C4-2B (cell line): ENCODE data around the gene XPNPEP1.

Experiments
- H3K27ac ChIP-seq: fragments of 450-650 bp; 2 replicates; pipeline ENCODE4 v1.5.1; 2017
- ZFX ChIP-seq: fragments of 450-650 bp; IDR thresholded peaks from 2 replicates; pipeline ENCODE4 v1.6.1; 2017
- TF ChIP-seq, protein P1 (sequence below): fragments of 450-650 bp; conservative IDR thresholded peaks from 2 replicates; pipeline ENCODE4 v1.5.1; 2017; ENCODE audit warnings: mild to moderate bottlenecking

XPNPEP1 gene

DNA sequence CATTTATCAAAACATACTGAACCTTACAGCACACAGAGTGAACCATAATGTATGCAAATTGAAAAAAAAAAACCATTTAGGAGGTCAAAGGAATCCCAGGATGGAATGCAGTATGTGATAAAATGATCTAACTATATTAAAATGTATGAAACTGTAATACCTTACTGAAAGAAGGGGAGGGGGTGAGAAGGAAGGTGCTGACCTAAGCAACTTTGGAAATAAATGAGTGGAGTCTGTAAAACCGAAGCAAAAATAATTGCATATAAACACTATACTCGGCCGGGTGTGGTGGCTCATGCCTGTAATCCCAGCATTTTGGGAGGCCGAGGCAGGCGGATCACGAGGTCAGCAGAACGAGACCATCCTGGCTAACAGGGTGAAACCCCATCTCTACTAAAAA lies 69.4 kb downstream of the XPNPEP1 start:
- no peak overlapping the region for H3K27ac ChIP-seq
- TF ChIP-seq ZFX = no peak
- TF ChIP-seq, protein P1, sequence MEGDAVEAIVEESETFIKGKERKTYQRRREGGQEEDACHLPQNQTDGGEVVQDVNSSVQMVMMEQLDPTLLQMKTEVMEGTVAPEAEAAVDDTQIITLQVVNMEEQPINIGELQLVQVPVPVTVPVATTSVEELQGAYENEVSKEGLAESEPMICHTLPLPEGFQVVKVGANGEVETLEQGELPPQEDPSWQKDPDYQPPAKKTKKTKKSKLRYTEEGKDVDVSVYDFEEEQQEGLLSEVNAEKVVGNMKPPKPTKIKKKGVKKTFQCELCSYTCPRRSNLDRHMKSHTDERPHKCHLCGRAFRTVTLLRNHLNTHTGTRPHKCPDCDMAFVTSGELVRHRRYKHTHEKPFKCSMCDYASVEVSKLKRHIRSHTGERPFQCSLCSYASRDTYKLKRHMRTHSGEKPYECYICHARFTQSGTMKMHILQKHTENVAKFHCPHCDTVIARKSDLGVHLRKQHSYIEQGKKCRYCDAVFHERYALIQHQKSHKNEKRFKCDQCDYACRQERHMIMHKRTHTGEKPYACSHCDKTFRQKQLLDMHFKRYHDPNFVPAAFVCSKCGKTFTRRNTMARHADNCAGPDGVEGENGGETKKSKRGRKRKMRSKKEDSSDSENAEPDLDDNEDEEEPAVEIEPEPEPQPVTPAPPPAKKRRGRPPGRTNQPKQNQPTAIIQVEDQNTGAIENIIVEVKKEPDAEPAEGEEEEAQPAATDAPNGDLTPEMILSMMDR = no peak

DNA sequence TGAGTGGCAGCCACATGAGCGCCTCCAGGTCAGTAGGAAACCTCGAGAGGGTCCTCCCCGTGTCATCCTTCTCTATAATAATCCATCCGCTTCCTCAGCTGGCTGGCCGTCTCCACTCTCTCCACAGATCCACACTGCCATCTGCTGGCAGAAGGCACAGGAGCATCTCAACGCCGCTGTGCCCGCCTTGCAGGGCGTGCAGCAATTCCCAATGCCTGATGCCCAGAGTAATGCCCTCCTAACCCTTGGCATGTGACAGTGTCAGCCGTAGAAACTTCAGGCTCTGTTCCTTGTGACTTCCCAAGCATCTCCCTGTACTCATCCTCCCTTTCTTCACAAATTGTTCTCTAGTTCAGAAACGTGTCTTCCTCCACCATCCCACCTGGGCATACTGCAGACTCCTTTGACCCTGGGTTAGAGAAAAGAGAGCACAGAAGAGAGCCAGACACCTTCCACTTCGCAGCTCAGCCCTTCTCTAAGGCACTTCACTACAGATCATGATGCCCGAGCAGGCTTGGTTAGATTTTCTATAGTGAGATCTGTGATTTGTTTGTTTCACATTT lies 70.8 kb downstream of the XPNPEP1 start:
- TF ChIP-seq ZFX = no peak
- TF ChIP-seq, protein P1 = peak; percentile 97
- H3K27ac ChIP-seq = no peak overlapping the region

DNA sequence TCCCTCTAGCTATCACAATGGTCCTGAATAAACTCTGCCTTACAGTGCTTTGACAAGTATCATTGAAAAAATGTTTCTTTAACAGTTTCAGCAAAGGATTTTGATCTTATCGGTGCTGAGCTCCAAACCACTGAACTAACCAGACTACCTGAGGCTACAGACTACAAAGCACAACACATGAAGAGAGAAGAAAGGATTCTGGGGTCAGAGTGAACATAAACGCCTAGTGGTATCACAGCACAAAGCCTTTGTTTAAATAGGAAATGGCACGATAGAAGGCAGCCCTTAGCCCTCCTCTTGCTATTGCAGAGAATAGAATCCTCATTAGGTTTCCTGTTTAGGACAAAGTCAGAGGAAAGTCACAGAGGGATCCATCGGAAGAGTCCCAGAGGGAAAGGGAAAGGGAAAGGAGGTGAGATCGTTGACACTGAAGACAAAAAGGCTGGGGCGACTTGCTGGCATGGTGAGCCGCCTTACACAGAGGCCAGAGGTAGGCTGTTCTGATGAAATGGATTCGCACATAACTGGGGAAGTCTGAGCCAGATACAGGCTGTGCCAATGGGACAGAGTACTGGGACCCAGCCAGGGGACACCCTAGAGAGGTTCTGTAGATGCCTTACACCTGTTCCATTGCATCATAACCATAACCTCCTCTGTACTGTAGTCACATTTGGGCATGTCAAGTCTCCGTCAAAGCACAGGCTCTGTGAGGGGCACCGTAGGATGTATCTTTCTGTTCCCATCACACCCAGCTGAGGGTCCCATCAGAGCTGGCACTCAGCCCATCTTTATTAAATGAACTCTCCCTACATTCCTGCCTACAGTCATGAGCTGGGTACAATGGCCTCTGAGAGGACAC lies 71.5 kb downstream of the XPNPEP1 start:
- TF ChIP-seq, protein P1 = no peak
- no peak for TF ChIP-seq ZFX
- no peak overlapping the region for H3K27ac ChIP-seq

DNA sequence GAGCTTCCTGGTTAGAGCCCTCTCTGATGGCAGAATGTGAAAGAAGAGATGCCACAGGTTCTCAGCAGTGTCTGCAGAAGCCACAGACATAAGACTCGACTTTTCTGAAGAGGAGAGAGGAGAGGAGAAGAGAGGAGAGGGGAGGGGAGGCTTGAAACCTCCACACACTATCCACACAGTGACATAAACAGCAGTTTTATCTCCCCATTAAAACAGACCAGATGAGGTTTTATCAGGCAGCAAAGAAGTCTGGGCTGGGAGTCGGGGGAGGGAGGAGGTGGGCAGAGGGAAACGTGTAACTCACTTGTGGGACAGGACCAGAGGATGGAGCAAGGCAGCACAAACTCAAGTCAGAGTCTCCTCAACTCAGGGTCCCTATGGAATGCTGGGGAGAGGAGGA lies 76.5 kb downstream of the XPNPEP1 start:
- no peak for TF ChIP-seq ZFX
- TF ChIP-seq, protein P1 = no peak

DNA sequence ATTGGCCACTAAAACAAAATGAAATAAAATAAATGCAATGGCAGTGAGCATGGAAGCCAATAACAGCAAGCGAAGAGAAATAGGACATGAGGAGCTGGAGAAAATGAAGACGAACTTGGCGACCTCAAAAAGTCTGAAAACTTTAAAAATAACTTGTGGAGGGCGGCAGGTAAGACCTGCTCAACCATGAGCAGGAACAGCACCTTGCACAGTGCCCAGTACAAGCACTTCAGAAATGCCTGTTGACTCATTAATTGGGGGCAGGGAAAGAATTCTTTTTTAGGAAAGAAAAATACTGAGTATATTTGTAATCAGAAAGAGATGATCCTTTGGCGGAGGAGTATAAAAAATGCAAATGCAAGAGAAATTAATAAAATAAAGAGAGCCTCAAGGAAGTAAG lies 78.0 kb downstream of the XPNPEP1 start:
- H3K27ac ChIP-seq = no peak overlapping the region
- no peak for TF ChIP-seq ZFX
- TF ChIP-seq, protein P1 = no peak

More for the DNA sequence above, 76.5 kb downstream of the XPNPEP1 start:
- H3K27ac ChIP-seq = no peak overlapping the region

DNA sequence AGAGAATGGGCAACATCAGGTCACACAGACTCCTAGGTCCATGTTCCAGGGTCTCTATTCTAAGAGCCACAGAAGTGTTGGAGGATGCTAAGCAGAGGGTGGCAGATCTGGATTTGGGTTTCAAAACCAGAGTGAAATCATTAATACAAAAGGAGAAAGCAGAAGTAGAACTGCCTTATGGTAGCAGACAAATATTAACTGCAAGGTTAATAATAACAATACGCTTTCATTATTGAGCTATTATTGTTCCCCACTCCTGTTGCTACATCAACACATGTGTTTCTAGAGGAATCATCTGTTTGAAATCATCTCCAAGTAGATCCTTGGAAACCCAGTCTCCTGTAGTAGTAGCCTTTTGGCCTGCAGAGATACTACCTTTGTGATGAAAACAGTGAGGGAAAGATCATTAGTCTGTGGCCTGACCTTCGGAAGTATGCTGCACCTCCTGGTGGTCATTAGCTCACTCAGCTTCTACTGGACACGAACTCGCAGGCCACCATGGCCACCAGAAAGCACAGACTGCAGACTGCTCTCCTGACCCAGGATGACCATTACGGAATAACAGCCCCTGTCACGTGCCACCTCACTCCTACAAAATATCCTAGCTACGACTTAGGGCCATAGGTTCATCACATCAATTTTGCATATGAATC lies 84.6 kb downstream of the XPNPEP1 start:
- TF ChIP-seq ZFX = no peak
- TF ChIP-seq, protein P1 = peak; percentile 48
- H3K27ac ChIP-seq = no peak overlapping the region

DNA sequence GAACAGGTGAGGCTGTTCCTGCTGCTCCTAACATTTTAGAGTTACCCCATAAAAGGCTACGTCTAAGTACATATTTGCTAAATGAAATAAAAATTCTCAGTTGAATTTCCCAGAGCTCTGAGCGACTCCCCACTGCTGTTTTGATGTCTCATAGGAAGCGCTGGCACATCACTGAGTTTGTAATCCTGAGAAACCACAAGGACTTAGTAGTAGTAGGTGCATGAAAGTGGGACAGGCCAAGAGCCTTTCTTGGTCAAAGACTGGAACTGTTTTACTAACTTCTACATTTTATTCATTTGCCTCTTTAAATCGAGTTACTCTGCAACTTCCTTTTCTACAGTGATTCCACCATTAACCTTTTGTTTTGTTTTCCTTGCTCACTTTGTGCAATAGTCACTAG lies 85.9 kb downstream of the XPNPEP1 start:
- no peak overlapping the region for H3K27ac ChIP-seq
- TF ChIP-seq, protein P1 = no peak
- no peak for TF ChIP-seq ZFX
